DLD1 (cell line): Measurements from ENCODE around the gene EXOC4.

Experiments used
- in situ Hi-C: cut with HindIII; loops from 2 replicates; pipeline ENCODE4 v1.10.0; 2017; ENCODE audit warnings: low sequenced_read_pairs

Gene EXOC4

DNA sequence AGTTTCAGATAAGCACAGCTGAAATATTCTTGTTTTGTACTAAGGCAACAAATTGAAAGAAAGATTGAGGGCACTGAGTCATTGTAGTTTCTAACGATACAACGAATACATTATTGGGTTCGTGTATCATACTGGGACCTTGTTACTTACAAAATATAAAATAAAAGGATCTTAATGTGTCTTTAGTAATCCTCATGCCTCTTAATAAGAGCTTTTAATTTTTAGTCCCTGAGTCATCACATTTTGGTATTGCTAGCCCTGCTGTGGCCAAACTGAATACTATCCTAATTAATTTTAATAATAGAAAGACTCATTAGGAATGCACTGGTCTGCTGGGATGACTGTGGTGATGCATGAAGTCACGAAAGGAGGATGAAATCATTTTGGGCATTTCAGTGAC lies 309.7 kb downstream of the EXOC4 start:
- in situ Hi-C loops: no loop called here

DNA sequence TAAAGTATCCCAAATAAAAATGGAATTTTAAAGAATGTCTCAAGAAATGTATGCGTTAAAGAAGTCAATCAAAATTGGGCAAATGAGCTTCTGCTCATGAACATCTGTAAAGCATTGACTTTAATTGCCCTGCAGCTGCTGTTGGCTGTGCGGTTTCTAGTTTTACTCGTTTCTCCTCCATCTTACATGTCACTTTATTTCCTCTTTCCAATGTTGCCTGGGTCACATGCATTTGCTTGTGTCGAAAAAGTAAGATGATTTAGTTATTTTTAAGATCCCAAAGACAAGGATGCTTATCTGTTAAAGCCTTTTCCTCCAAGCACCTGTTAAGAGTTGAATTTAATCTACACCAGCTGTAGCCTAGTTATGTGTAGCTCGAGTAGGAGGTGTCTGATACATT lies 310.4 kb downstream of the EXOC4 start:
- in situ Hi-C loops: no loop called here

DNA sequence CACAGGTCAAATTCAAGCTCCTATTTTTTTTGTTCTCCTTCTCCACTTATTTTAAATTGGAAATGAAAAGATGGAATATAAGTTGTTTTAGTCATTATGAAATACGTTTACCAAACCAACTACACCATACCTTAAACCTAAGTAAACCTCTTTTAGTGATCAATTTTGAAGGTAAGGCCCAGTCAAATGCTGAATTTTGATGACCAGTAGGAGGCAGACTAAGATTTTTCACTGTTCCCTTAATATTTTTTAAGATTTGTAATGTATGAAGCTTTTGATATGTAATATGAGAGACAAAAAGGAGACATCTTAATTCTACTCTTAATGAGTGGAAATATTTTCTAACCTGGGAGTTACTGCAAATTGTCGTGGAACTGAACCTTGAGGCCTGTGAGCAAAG lies 311.6 kb downstream of the EXOC4 start:
- in situ Hi-C loops: no loop called here

- in situ Hi-C loops: no loop called here
These were observed 315.7 kb downstream of the EXOC4 start for GRCh38 chr7:133568544-133568943.

- in situ Hi-C loops: no loop called here
These were observed 317.4 kb downstream of the EXOC4 start for GRCh38 chr7:133570321-133570720.

GRCh38 chr7:133571076-133571475 lies 318.2 kb downstream of the EXOC4 start:
- in situ Hi-C loops: no loop called here

GRCh38 chr7:133572087-133572486 lies 319.2 kb downstream of the EXOC4 start:
- in situ Hi-C loops: no loop called here

- in situ Hi-C loops: no loop called here
These were observed 320.0 kb downstream of the EXOC4 start for GRCh38 chr7:133572843-133573242.

GRCh38 chr7:133573554-133574265 lies 320.8 kb downstream of the EXOC4 start:
- in situ Hi-C loops: no loop called here

DNA sequence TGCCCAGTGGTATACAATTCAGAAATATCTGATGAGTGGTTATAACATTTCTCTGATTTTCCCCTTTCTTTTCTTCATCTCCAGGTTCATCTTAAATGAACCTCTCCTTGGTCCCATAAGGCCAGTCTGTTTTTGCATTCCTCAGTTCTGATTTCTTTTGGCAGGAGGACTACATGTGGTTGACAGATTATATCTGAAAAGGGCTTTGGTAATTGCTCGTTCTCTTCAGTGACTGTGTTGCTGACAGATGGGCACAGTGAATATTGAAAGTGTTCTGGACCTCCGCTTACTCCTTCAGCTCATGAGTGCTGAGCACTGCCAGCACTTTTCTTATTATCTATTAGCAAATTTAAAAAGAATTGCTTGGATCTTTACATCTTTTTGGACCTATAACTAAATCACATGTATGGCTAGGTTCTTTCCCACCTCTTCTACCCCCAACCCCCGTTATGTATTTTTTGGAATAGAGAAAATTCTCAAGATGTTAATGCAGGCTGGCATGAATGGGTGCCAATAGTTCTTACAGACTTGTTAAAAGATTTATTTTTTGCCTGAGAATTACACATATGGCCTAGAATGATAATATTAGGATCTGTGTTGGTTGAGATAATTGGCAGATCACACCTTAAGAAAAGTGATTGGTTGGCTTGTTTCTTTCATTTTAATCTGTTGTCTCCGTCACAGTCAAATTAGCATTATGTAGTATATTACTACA lies 323.0 kb downstream of the EXOC4 start:
- in situ Hi-C loops: no loop called here

DNA sequence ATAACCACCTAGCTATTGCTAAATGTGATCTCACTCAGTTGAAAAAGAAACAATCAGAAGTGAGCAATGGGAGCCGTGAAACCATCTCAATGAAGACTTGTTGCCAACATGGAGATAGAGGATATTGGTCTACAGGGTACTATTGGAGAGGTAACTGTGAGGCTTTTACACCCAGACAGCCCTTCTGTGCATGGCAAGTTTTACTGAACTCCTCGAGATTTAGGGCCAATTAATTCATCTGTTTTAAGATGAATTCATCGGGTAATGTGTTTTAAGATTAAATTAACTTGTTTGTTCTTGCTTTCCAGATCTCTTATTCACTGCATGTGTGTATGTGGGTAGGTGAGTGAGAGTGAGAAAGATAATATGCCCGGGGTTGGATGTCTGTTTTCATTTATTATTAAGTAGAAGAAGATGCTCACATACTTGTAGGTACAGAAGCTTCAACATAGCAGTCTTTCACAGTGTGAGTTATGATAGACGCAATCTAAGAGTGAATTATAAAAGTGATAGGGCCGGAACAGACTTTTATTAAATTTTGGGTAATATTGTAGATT lies 323.8 kb downstream of the EXOC4 start:
- in situ Hi-C loops: no loop called here

DNA sequence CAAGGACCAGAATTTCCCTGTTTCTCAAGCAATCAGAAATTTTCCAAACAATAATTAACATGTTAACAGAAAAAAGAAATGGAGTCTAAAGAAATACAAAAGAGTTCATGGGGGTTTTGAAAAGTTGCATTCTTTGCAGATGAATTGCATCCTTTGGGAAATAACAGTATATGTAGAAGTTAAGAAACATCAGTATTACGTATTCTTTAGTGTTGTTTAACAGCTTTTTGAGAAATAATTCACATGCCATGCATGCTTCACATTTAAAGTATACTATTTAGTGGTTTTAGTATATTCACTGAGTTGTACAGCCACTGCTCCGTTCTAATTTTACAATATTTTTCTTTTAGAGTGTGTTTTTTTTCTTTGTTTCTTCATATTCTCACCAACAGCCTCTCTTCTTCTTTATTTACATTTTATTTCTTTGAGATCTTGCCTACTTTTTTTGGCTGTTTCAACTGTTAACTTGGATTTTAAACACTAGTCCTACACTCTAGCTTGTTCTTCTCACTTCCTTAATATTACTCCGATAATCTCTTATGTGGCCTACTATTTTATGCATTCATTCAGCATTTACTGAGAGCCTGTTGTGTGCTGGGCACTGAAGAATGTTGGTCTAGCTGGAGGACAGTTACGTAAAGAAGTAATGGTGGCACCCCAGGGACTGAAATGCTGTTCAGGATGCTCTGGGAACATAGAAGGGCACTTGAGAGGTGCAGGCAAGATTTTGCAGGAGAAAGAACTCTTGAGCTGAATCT lies 330.1 kb downstream of the EXOC4 start:
- in situ Hi-C loops: no loop called here

DNA sequence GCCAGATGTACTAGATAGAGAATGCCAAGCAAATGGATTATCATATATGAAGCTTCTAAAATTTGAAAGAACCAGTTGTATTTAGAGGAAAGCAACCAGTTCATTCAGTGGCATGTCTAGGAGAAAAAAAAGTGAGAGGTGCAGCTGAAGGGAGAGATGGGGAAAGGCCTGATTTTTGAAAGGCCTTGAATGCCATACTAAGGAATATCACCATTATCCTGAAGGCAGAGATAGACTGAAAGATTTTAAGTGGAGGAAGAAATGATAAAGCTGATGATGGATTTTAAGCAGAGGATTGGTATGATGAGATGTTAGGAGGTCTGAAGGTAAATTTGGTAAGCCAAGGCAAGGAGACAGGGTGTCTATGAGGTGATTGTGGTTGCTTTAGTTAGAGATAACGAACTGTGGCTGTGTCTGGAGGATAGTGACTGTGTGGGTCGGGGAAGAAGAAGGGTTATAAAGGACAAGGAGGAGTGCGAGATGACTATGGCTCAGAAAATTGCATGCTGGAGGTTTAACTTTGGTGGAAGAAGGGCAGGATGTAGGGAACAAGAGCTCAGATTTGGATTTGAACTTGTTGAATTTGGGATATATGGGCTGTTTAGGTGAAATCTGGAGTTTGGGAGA lies 330.8 kb downstream of the EXOC4 start:
- in situ Hi-C loops: no loop called here

DNA sequence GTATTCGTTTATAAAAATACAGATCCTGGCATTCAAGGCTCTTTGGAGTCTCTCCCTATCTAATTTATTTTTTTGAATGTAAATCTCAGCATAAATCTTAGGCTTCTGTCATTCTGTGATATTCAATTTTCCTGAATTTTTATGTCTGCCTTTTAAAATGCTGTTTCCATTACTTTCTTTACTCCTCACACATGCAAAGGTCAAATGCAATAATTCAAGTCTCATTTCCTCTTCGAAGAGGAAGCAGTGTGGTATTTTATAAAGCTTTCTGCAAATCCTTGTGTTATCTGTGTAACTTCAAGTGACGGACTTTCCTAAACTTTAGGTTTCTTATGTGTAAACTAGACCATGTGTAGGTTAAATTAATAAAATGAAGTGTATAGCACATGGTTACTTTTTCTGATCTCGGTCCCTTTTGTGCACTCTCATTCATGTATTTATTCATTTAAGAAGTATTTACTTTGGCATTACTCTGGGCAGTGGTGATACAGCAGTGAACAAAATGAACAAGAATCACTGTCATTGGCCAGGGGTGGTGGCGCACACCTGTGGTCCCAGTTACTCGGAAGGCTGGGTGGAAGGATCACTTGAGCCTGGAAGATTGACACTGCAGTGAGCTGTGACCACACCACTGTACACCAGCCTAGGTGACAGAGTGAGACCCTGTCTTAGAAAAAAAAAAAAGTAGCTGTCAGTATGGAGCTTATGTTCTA lies 332.2 kb downstream of the EXOC4 start:
- in situ Hi-C loops: no loop called here

DNA sequence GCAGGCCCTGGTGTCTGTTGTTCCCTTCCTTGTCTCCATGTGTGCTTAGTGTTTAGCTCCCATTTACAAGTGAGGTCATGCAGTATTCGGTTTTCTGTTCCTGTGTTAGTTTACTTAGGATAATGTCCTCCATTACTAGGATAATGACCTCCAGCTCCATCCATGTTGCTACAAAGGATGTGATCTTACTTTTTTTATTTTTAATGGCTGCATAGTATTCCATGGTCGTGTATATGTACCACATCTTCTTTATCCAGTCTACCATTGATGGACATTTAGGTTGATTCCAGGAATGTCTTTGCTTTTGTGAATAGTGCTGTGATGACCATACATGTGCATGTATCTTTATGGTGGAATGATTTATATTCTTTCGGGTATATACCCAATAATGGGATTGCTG lies 333.4 kb downstream of the EXOC4 start:
- in situ Hi-C loops: no loop called here

- in situ Hi-C loops: no loop called here
These were observed 335.0 kb downstream of the EXOC4 start for GRCh38 chr7:133587903-133588302.

DNA sequence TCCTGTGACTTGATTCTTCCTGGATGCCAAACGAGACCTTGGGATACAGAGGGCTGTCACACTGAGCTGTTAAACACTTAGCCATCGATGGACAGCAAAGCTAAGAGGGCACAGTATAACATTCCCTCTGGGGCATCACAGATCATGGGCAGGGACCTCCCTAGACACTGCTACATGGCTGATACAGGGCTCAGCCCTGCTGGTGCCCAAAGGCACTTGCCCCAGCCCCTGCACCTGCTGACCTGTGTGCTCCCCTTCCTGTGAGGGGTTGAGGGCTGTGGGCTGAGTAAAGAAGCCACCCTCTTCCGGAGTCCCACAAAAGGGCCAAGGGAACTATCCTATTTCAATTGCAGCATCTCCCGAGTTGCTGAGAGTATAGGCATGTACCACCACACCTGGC lies 337.9 kb downstream of the EXOC4 start:
- in situ Hi-C loops: no loop called here

DNA sequence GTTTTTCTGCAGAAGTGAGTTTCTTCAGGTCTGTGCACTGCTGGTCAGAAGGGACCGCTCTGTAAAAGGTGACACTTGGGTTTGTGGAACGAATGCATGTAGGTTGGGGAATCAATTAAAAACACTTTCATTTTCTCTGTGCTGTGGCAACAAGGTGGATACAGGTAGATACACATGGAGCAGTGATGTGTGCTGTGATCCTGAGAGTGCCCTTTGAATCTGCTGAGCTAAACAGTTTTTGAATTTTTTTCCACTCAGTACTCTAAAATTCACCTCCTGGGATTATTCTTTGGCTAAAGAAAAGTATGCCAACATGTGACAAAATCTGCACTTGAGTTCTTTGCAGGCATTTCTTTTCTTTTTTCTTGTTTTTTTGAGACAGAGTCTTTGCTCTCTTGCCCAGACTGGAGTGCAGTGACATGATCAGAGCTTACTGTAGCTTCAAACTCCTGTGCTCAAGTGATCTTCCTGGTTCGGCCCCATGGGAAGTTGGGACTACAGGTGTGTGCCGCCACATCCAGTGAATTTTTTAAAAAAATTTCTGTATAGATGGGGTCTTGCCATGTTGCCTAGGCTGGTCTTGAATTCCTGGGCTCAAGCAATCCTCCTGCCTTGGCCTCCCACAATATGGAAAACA lies 338.9 kb downstream of the EXOC4 start:
- in situ Hi-C loops: no loop called here

DNA sequence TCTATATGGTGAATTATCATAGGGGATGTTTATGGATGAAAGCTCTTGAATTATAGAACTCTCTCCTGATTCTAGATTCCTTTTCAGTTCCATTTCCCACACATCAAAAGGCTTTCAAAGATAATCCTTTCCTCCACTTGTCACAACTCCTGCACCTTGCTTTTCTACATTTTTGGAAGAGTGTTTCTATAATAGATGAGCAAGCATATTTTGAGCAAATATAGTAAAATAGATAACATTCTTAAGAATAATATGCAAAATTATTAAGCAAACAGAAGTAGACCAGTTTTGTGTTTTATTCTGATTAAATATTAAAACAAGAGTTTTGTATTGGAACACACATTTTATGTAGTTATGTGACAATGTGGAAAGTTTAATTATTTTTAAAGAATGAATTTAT lies 340.7 kb downstream of the EXOC4 start:
- in situ Hi-C loops: no loop called here

GRCh38 chr7:133601617-133602016 lies 348.7 kb downstream of the EXOC4 start:
- in situ Hi-C loops: no loop called here
